WTC11 (cell line): ENCODE results near the gene ANGPTL2.
"Not testable (repeated sequence)": the region's sequence is repeated elsewhere in the genome, so short reads cannot be mapped to it uniquely, and the experiment has no call there.

Experiments used
- ELF4 ChIP-seq: sonication (generic); formaldehyde crosslinking; IDR thresholded peaks from 2 replicates; pipeline ENCODE4 v1.8.1; 2022; ENCODE audit warnings: low read depth, mild to moderate bottlenecking, moderate library complexity, missing genetic modification reagents
- JUN ChIP-seq: sonication (generic); formaldehyde crosslinking; IDR thresholded peaks from 2 replicates; pipeline ENCODE4 v1.8.0; 2023; ENCODE audit warnings: mild to moderate bottlenecking, missing genetic modification reagents
- MAX ChIP-seq: sonication (generic); formaldehyde crosslinking; IDR thresholded peaks from 2 replicates; pipeline ENCODE4 v1.8.0; 2022; ENCODE audit warnings: mild to moderate bottlenecking, missing genetic modification reagents
- NFYB ChIP-seq: sonication (generic); formaldehyde crosslinking; conservative IDR thresholded peaks from 2 replicates; pipeline ENCODE4 v1.8.0; 2022; ENCODE audit warnings: low read depth, missing genetic modification reagents
- OVOL2 ChIP-seq: fragments of 250-450 bp; sonication (Bioruptor Pico); IDR thresholded peaks from 2 replicates; pipeline ENCODE4 v1.9.0; 2021; ENCODE audit warnings: mild to moderate bottlenecking, borderline replicate concordance
- SP1 ChIP-seq: sonication (generic); formaldehyde crosslinking; conservative IDR thresholded peaks from 2 replicates; pipeline ENCODE4 v1.8.1; 2022; ENCODE audit warnings: missing genetic modification reagents
- TCF7 ChIP-seq: sonication (generic); formaldehyde crosslinking; IDR thresholded peaks from 2 replicates; pipeline ENCODE4 v1.8.0; 2022; ENCODE audit warnings: mild to moderate bottlenecking, low read depth, missing genetic modification reagents, moderate library complexity
- USF2 ChIP-seq: sonication (generic); formaldehyde crosslinking; IDR thresholded peaks from 2 replicates; pipeline ENCODE4 v1.8.1; 2023; ENCODE audit warnings: mild to moderate bottlenecking, missing genetic modification reagents, moderate library complexity
- ZNF121 ChIP-seq: sonication (generic); formaldehyde crosslinking; IDR thresholded peaks from 2 replicates; pipeline ENCODE4 v1.8.0; 2023; ENCODE audit warnings: missing genetic modification reagents
- TF ChIP-seq, protein P1 (sequence below): fragments of 200-600 bp; IDR thresholded peaks from 2 replicates; pipeline ENCODE4 v1.8.0; 2022; ENCODE audit warnings: antibody characterized with exemption
- TF ChIP-seq, protein P2 (sequence below): sonication (generic); formaldehyde crosslinking; IDR thresholded peaks from 2 replicates; pipeline ENCODE4 v1.8.0; 2023; ENCODE audit warnings: missing genetic modification reagents
- TF ChIP-seq, protein P3 (sequence below): fragments of 250-450 bp; sonication (Bioruptor Pico); IDR thresholded peaks from 2 replicates; pipeline ENCODE4 v2.1.2; 2022; ENCODE audit warnings: mild to moderate bottlenecking, moderate library complexity

GRCh38 chr9:127146841-127147240, 24.4 kb upstream of the ANGPTL2 start:
- not testable (repeated sequence) for TF ChIP-seq MAX (CRISPR knock-in tag); USF2 (CRISPR knock-in tag); OVOL2 (CRISPR knock-in tag); ELF4 (CRISPR knock-in tag); NFYB; TCF7 (CRISPR knock-in tag); JUN (CRISPR knock-in tag); SP1 (CRISPR knock-in tag); ZNF121 (CRISPR knock-in tag)
- TF ChIP-seq, protein P1, sequence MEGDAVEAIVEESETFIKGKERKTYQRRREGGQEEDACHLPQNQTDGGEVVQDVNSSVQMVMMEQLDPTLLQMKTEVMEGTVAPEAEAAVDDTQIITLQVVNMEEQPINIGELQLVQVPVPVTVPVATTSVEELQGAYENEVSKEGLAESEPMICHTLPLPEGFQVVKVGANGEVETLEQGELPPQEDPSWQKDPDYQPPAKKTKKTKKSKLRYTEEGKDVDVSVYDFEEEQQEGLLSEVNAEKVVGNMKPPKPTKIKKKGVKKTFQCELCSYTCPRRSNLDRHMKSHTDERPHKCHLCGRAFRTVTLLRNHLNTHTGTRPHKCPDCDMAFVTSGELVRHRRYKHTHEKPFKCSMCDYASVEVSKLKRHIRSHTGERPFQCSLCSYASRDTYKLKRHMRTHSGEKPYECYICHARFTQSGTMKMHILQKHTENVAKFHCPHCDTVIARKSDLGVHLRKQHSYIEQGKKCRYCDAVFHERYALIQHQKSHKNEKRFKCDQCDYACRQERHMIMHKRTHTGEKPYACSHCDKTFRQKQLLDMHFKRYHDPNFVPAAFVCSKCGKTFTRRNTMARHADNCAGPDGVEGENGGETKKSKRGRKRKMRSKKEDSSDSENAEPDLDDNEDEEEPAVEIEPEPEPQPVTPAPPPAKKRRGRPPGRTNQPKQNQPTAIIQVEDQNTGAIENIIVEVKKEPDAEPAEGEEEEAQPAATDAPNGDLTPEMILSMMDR = not testable (repeated sequence)
- TF ChIP-seq, protein P2, sequence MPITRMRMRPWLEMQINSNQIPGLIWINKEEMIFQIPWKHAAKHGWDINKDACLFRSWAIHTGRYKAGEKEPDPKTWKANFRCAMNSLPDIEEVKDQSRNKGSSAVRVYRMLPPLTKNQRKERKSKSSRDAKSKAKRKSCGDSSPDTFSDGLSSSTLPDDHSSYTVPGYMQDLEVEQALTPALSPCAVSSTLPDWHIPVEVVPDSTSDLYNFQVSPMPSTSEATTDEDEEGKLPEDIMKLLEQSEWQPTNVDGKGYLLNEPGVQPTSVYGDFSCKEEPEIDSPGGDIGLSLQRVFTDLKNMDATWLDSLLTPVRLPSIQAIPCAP (CRISPR knock-in tag) = not testable (repeated sequence)
- TF ChIP-seq, protein P3, sequence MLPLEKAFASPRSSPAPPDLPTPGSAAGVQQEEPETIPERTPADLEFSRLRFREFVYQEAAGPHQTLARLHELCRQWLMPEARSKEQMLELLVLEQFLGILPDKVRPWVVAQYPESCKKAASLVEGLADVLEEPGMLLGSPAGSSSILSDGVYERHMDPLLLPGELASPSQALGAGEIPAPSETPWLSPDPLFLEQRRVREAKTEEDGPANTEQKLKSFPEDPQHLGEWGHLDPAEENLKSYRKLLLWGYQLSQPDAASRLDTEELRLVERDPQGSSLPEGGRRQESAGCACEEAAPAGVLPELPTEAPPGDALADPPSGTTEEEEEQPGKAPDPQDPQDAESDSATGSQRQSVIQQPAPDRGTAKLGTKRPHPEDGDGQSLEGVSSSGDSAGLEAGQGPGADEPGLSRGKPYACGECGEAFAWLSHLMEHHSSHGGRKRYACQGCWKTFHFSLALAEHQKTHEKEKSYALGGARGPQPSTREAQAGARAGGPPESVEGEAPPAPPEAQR (CRISPR knock-in tag) = not testable (repeated sequence)
